ENCODE data around the gene TUBGCP5.
A peak's percentile ranks its signal among the peaks of the same experiment; 100 is the strongest.
"Not testable (repeated sequence)": the region's sequence is repeated elsewhere in the genome, so short reads cannot be mapped to it uniquely, and the experiment has no call there.

TUBGCP5 gene

DNA sequence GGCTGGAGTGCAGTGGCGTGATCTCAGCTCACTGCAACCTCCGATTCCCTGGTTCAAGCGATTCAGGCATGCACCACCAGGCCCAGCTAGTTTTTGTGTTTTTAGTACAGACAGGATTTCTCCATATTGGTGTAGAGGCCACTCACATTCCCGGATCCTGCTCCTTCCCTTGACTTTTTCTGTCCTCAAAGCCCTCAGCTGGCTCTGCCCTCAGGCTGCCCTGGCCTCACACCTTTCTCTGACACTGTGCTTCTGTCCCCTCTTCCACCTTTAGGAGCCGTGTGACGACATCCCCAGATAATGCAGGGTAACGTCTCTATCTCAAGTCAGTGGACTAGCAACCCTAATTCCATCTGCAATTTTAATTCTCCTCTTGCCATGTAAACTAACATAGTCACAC is 50.6 kb downstream of the TUBGCP5 start:
- no peaks in the 10 kb centered on the region for H3K4me1 ChIP-seq (ENCODE audit: control insufficient read depth, insufficient read depth, low read length)
- H3K4me3 ChIP-seq (ENCODE audit: low read depth, low read length) = no peak overlapping the region
- TF ChIP-seq EGR2 (tag by site-specific recombination; IDR thresholded peaks at IDR 0.05; ENCODE audit: low read depth) (no peak), ZNF157 (tag by site-specific recombination; IDR thresholded peaks at IDR 0.05) (no peak), ZNF112 (tag by site-specific recombination; IDR thresholded peaks at IDR 0.05) (no peak), ZNF768 (tag by site-specific recombination; IDR thresholded peaks at IDR 0.05) (no peak), ZSCAN16 (tag by site-specific recombination; IDR thresholded peaks at IDR 0.05) (no peak), ZNF610 (tag by site-specific recombination; IDR thresholded peaks at IDR 0.05; ENCODE audit: borderline replicate concordance) (no peak), ZNF433 (tag by site-specific recombination; IDR thresholded peaks at IDR 0.05; ENCODE audit: low read depth) (no peak), ZNF274 (IDR thresholded peaks at IDR 0.05; ENCODE audit: low read length) (no peak), ZNF274 (tag by site-specific recombination; IDR thresholded peaks at IDR 0.05; ENCODE audit: borderline replicate concordance) (no peak), ZNF404 (tag by site-specific recombination; IDR thresholded peaks at IDR 0.05) (no peak)
- TF ChIP-seq, protein P1, sequence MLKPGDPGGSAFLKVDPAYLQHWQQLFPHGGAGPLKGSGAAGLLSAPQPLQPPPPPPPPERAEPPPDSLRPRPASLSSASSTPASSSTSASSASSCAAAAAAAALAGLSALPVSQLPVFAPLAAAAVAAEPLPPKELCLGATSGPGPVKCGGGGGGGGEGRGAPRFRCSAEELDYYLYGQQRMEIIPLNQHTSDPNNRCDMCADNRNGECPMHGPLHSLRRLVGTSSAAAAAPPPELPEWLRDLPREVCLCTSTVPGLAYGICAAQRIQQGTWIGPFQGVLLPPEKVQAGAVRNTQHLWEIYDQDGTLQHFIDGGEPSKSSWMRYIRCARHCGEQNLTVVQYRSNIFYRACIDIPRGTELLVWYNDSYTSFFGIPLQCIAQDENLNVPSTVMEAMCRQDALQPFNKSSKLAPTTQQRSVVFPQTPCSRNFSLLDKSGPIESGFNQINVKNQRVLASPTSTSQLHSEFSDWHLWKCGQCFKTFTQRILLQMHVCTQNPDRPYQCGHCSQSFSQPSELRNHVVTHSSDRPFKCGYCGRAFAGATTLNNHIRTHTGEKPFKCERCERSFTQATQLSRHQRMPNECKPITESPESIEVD (tag by site-specific recombination; IDR thresholded peaks at IDR 0.05) = no peak
- TF ChIP-seq, protein P2, sequence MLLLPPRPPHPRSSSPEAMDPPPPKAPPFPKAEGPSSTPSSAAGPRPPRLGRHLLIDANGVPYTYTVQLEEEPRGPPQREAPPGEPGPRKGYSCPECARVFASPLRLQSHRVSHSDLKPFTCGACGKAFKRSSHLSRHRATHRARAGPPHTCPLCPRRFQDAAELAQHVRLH (tag by site-specific recombination; IDR thresholded peaks at IDR 0.05) = no peak
- TF ChIP-seq, protein P3, sequence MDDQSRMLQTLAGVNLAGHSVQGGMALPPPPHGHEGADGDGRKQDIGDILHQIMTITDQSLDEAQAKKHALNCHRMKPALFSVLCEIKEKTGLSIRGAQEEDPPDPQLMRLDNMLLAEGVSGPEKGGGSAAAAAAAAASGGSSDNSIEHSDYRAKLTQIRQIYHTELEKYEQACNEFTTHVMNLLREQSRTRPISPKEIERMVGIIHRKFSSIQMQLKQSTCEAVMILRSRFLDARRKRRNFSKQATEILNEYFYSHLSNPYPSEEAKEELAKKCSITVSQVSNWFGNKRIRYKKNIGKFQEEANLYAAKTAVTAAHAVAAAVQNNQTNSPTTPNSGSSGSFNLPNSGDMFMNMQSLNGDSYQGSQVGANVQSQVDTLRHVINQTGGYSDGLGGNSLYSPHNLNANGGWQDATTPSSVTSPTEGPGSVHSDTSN (CRISPR knock-in tag; IDR thresholded peaks at IDR 0.05) = no peak
- H3K9me3 ChIP-seq (ENCODE audit: control insufficient read depth, insufficient read depth, low read depth, low read length) = no peaks in the 10 kb centered on the region
- no peak overlapping the region for H3K27ac ChIP-seq (ENCODE audit: extremely low read depth, low read depth, low read length)
- ChIA-PET POLR2A (no interaction called here), CTCF (no interaction called here)
- H3K36me3 ChIP-seq (ENCODE audit: control insufficient read depth in 2 of 2, insufficient read depth in 1 of 2, low read length in 2 of 2) = no peaks in the 10 kb centered on the region; a peak in 1 of 3 replicates

DNA sequence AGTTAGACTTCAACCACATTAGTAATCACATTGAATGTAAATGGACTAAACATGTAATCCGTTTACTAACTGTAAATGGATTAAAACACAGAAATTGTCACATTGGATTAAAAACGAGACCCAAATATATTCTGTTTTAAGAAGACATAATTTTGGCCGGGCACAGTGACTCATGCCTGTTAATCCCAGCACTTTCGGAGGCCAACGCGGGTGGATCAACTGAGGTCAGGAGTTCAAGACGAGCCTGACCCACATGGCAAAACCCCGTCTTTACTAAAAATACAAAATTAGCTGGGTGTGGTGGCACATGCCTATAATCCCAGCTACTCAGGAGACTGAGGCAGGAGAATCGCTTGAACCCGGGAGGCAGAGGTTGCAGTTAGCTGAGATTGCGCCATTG is 57.4 kb downstream of the TUBGCP5 start:
- H3K4me3 ChIP-seq (ENCODE audit: low read depth, low read length); H3K36me3 ChIP-seq (ENCODE audit: control insufficient read depth in 2 of 2, insufficient read depth in 1 of 2, low read length in 2 of 2); CTCF ChIA-PET; POLR2A ChIA-PET; H3K9me3 ChIP-seq (ENCODE audit: control insufficient read depth, insufficient read depth, low read depth, low read length); H3K4me1 ChIP-seq (ENCODE audit: control insufficient read depth, insufficient read depth, low read length); H3K27ac ChIP-seq (ENCODE audit: extremely low read depth, low read depth, low read length): not testable (repeated sequence)

DNA sequence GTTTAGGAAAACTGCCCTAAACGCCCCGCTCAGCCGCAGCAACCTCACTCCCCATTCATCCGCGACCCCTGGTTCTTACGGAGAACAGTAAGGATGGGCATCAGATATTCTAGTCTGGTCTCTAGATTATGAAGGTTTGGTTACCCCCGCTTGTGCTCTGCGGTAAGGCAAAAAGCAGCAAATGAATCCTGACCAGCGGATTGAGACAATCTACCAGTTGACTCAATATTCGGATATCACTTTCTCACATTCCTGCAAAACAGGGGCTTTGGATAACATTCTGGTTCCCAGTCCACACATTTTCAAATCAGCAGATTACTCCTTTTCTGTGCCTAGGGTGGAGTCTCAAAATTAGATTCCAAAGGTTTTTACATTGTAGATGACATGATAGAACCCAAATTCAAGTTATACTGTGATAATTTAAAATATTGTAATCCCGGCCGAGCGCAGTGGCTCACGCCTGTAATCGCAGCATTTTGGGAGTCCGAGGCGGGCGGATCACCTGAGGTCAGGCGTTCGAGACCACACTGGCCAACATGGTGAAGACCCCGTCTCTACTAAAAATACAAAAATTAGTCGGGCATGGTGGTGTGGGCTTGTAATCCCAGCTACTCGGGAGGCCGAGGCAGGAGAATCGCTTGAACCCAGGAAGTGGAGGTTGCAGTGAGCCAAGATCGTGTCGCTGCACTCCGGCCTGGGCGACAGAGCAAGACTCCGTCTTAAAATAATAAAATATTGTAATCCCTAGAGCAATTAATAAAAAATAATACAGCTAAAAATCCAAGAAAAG is 58.1 kb downstream of the TUBGCP5 start:
- H3K9me3 ChIP-seq (ENCODE audit: control insufficient read depth, insufficient read depth, low read depth, low read length) = no peaks in the 10 kb centered on the region
- CTCF ChIA-PET = interaction anchor here (0.6 kb wide), 1 partner anchor 20 kb away, joined by 3 read pairs; no protein-coding TSS in a partner anchor
- no peaks in the 10 kb centered on the region for H3K36me3 ChIP-seq (ENCODE audit: control insufficient read depth in 2 of 2, insufficient read depth in 1 of 2, low read length in 2 of 2)
- TF ChIP-seq ZNF169 (tag by site-specific recombination; IDR thresholded peaks at IDR 0.05) (no peak), ZNF184 (tag by site-specific recombination; IDR thresholded peaks at IDR 0.05) (no peak), ZBTB8A (tag by site-specific recombination; IDR thresholded peaks at IDR 0.05) (no peak), ZNF837 (tag by site-specific recombination; IDR thresholded peaks at IDR 0.05) (no peak), ZBTB17 (tag by site-specific recombination; IDR thresholded peaks at IDR 0.05) (peak; percentile 20), YY2 (tag by site-specific recombination; IDR thresholded peaks at IDR 0.05) (no peak)
- POLR2A ChIA-PET = interaction anchor here (1.0 to 1.1 kb wide), 2 partner anchors 58 to 143 kb away, joined by 3 to 4 read pairs; partner anchors contain the start of genes NIPA2 and TUBGCP5
- H3K27ac ChIP-seq (ENCODE audit: extremely low read depth, low read depth, low read length) = no peak overlapping the region
- H3K4me3 ChIP-seq (ENCODE audit: low read depth, low read length) = peak overlapping the region; percentile 82
- H3K4me1 ChIP-seq (ENCODE audit: control insufficient read depth, insufficient read depth, low read length) = no peaks in the 10 kb centered on the region
